GM21825 (cell line): ENCODE results near the gene CFAP53.

Source experiments
- ATAC-seq: cut with Tn5 transposase; IDR thresholded peaks from one replicate; pipeline ENCODE4 v1.9.1; 2021; ENCODE audit warnings: mild to moderate bottlenecking, moderate library complexity; ENCODE audit not compliant: unreplicated experiment

CFAP53 gene

GRCh38 chr18:50287441-50288347 lies 21.4 kb upstream of the CFAP53 start, which contains the start of gene CXXC1:
TSS of gene CXXC1 (minus strand) at chr18:50287692. CDS start at chr18:50287589, 103 bp downstream.
- peak; percentile 88 for ATAC-seq

GRCh38 chr18:50287028-50287440 lies 20.7 kb upstream of the CFAP53 start:
- ATAC-seq: no peak

- no peak for ATAC-seq
These were observed 20.2 kb upstream of the CFAP53 start for GRCh38 chr18:50286391-50287027.

GRCh38 chr18:50285631-50286321 lies 19.5 kb upstream of the CFAP53 start:
- no peak for ATAC-seq

GRCh38 chr18:50285071-50285470 lies 18.8 kb upstream of the CFAP53 start:
- ATAC-seq: no peak

DNA sequence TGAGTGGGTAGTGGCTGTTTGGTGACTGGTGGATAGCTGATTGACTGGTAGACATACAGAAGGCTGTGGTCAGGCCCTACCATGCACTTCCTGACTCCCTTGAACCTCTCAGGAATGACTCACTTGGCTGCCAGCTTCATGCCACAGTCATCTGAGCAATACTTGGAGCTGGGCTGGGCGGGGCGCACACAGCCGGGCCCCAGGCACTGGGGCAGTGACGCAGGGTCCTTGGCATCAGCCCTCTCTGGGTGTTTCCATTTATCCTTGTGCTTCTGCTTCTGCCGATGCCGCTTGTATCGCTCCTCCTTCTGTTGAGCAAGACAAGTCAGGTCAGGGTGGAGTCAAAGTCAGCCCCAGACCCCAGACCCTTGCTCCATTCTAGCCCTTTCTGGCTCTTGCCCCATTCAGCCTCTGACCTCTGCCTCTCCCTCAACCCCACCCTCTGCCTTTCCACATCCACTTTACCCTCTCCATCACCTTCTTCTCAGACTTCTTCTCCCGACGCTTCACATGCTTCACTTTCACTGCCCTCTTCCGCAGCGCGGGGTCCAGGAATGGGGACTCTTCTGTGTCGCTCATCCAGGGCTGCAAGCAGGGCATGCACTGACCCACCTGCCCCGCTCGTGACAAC lies 18.1 kb upstream of the CFAP53 start:
- ATAC-seq: no peak

DNA sequence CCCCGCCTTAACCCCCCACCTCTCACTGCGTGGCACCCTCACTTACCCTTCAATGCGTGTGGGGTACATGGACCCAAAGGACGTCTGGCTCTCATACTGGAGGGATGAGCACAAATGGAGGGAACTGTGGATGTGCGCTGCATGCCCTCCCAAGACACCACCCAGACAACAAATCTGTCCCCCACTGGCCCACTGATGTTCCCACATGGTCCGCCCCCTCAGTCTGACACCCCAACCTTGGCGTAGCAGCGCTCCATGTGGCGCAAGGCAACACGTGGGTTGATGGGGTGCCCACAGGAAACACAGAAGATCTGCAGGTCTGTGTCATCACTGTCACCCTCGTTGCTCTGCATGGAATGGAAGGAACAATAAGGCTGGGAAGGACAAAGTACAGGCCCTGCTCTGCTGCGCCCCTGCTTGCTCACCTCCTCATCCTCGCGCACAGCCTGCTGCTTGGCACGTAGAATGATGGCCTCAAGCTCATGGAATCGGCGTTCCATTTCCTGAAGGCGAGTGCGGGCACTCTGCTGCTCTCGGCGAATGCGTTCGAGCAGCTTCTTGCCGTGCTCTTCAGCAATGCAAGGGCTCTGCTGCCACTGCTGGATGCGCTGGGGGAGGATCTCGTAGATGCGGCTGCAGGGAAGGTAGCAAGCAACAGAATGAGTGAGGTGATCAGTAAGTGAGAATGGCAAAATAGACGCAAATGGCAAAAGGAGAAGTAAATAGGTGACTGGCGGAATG lies 17.3 kb upstream of the CFAP53 start:
- ATAC-seq: no peak

GRCh38 chr18:50282521-50283335 lies 16.4 kb upstream of the CFAP53 start:
- ATAC-seq: no peak

DNA sequence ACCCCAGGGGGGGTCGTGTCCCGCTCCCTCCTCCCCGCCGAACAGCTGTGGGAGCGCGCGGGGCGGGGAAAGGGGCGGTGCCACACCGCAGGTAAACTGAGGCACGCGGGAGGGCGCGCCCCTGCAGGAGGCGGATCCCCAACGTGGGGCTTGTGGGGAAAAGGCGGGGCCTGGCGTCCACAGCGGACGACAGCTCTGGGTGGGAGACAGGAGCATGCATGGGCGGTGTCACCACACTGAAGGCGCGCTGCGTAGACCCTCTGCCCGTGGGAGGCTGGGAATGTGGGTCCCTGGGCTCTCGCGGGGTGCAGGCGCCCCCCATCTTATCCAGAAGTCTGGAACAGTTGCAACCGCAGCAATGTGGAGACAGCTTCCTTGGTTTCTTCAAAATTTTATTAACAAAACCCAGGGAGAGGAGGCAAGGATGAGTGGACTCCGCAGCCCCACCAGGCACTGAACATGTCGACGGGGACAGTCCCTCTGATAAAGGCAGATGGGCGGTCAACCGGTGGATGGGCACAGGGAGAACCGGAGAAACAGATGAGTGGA lies 15.8 kb upstream of the CFAP53 start:
- no peak for ATAC-seq

- peak; percentile 86 for ATAC-seq
These were observed 15.1 kb upstream of the CFAP53 start, which contains the start of gene MBD1 for GRCh38 chr18:50281295-50281971. TSS of gene MBD1 (minus strand) at chr18:50281523. CDS start at chr18:50279992, 1,531 bp downstream.

GRCh38 chr18:50280707-50281294 lies 14.5 kb upstream of the CFAP53 start:
- no peak for ATAC-seq

DNA sequence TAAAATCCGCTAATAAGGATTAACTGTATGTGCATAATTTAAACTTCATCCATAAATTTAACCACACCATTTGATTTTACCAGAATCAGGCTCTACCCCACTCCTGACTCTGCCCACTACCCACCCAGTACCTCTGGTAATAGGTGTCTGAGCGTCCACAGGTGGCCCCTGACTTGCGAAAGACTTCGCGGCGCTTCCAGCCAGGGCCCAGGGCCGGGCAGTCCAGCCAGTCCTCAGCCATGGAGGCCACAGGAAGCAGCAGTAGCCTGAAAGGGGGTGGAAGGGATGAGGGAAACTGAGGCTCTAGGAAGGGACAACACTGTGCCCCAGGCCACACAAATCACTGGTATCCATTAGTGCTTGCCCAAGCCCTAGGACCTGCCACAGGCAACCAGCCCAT lies 13.5 kb upstream of the CFAP53 start:
- no peak for ATAC-seq

DNA sequence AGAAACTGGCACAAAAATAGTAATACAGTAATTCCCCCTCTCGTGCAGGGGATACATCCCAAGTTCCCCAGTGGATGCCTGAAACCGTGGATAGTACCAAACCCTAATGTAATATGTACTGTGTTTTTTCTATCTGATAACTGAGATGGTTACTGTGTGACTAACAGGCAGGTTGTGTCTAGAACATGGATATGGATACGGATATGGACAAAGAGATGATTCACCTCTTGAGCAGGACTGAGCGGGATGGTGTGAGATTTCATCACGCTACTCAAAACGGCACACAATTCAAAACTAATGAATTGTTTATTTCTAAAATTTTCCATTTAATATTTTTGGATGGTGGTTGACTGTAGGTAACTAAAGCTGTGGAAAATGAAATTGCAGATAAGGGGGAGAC lies 11.6 kb upstream of the CFAP53 start:
- ATAC-seq: no peak

DNA sequence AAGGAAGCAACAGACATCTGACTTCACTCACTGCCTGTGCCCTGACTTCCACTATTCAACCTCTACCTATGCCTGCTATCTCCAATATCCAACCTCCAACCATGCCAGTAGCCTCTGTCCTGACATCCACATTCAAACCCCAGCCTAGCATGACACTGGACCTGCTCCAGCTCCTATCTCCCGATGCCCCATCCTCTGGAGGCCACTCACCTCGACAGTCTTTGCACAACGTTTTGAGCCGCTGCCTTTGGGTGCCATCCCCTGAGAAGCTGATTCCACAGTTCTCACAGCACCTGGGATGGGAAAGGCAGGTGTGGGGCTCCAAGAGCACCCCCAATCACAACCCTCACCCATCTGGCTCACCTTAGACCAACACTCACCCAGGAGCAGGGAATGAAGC lies 10.2 kb upstream of the CFAP53 start:
- ATAC-seq: no peak

GRCh38 chr18:50275503-50276036 lies 9.3 kb upstream of the CFAP53 start:
- ATAC-seq: no peak

GRCh38 chr18:50274941-50275340 lies 8.6 kb upstream of the CFAP53 start:
- no peak for ATAC-seq

DNA sequence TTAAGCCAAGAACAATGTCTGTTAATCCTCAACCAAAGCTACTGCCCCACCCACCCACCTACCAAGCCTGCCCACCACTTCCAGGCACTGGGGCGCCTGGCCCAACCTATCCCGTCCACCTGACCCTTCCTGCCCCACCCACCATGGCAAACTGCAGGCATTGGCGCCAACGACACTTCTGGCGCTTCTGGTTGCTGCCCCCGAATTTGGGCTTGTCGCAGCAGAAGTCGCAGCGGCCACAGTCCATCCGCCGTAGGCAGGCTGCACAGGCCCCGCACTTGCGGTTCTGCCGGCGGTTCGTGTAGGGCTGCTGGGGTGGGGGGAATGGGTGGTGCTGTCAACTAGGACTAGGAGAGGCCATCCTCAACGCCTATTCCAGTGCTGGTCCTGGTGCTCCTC lies 7.7 kb upstream of the CFAP53 start:
- ATAC-seq: no peak
